ENCODE results near the gene ZC3H12D.

The ZC3H12D gene

DNA sequence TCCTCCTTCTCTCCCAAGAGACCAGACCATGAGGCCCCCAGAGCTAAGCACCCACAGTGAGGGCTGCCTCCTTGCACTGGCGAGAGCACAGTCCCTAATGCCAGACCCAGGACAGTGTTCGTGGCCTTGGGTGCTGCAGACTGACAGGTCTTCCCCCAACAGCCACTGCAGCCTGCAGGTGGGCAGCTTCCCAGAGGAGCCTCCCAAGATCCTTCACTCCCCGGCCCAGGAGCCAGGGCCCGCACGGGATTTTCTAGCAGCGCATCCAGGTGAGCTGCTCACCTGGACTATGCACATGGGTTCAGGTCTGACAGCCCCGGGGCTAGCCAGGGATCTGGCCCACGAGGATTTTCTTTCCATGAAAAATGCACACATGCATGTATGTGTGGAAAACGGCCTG, 43.1 kb downstream of the ZC3H12D start:
- DNase-seq (ENCODE audit: low spot score): no peak

DNA sequence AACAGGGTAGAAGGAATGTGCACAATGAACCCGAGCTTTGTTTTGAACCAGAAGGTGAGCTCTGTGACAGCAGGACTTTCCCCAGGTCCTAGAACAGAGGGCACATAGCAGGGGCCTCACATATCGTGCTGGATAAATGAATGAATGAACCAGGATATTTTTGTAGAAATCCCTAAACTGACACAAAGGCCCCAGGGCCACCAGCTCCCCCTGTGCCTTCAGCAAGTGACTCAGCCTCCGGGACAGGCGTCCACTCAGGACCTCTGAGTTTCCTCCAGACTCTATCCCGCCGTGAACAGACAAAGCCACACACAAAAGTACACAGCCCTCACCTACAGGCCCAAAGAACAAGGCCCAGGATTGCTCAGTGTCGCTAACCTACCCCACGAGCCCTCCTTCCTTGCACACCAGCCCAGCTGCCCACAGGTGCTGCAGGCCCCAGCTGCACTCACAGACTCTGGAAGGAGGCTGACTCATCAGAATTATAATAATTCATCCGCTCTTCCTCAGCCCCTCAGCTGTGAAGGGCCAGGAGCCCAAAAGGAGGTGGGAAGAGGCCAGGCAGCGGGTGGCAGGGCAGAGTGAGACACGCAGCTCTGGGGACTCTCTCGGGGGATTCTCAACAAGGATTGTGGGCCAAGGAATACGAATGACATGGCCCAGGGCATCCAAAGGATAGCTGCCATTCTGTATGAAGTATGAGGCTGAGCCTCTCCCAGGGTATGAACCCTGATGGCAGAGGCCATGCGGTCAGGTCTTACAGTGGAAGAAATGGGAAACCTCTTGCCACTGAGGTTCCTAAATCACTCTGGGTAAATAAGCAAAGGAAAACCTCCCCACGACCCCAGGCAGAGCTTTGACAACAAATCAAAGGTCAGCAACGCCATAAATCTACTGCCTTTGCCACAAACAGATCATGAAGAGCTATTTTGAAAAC, 43.8 kb downstream of the ZC3H12D start:
- DNase-seq (ENCODE audit: low spot score): no peak

- no peak for DNase-seq (ENCODE audit: low spot score)
Observed at GRCh38 chr6:149439626-149440025, 45.2 kb downstream of the ZC3H12D start.

DNA sequence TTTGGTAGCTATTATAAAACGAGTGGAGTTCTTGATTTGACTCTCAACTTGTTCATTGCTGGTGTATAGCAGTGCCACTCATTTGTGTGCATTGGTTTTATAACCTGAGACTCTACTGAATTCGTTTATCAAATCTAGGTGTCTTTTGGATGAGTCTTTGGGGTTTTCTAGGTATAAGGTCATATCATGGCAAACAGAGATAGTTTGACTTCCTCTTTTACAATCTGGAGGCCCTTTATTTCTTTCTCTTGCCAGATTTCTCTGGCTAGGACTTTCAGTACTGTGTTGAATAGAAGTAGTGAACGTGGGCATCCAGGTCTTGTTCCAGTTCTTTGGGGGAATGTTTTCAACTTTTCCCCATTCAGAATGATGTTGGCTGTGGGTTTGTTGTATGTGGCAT, 46.0 kb downstream of the ZC3H12D start:
- DNase-seq (ENCODE audit: low spot score): no peak

- no peak for DNase-seq (ENCODE audit: low spot score)
Observed at GRCh38 chr6:149437212-149437611, 47.6 kb downstream of the ZC3H12D start.

DNA sequence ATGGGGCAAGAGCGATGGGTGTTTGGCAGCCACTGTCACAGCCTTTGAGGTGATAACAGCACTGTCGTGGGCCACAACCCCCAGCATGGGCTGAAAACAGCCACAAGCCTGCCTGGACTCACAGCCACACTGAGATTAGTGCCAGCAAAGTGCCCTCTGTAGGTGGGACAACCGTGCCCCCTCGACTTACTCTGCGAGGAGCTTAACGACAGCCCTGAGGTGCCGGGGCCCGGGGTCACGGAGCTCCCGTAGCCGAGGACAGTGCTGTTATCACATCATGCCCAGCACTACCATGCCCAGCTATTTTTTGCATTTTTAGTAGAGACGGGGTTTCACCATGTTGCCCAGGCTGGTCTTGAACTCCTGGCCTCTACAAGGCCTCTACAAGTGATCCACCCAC, 48.2 kb downstream of the ZC3H12D start:
- no peak for DNase-seq (ENCODE audit: low spot score)

DNA sequence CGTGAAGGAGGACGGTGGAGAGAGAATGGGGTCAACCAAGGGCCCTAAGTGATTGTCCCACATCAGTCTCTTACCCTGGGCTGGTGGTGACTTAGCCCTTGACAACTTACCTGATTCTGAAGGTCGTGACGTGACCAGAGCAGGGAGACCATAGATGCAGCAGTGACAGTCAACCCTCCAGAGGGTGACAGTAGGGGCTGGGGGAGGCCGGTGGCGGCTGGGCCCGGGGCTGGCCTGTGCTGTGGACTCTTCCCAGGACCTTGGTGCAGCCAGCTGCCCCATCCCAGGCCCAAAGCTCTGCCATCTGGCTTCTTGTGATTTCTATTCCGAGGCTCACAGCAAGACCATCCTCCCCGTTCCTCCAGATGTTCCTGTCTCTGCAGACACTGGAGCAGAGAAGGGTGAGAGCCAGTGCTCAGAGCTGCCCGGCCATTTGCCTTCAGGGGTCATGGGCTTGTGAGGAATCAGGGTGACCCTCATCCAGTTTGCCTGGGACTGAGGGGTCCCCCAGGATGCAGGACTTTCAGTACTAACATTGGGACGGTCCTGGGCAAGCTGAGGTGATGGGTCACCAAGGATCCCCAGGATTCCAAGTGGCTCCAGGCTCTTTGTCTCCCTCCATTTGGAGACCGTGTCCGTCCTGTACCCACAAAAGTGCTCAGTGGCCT, 48.8 kb downstream of the ZC3H12D start:
- DNase-seq (ENCODE audit: low spot score): no peak

GRCh38 chr6:149433881-149434280, 50.9 kb downstream of the ZC3H12D start:
- DNase-seq (ENCODE audit: low spot score): no peak

DNA sequence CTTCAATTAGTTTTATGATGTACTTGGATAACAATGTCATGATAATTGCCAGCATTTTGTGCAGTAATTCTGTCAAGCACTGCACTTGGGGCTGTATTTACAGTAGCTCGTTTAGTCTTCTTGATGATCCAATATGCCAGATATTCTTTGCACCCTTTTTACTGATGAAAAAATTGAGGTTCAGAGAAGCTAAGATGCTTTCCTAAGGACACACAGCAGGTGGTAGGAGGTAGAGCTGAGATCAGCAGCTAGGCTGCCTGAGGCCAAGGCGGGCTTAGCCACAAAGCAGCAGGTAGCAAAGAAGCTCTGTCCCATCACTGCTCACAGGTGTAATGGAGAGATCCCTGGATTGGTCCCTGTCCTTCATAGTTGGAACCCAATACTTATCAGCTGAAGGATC, 51.4 kb downstream of the ZC3H12D start:
- DNase-seq (ENCODE audit: low spot score): no peak

DNA sequence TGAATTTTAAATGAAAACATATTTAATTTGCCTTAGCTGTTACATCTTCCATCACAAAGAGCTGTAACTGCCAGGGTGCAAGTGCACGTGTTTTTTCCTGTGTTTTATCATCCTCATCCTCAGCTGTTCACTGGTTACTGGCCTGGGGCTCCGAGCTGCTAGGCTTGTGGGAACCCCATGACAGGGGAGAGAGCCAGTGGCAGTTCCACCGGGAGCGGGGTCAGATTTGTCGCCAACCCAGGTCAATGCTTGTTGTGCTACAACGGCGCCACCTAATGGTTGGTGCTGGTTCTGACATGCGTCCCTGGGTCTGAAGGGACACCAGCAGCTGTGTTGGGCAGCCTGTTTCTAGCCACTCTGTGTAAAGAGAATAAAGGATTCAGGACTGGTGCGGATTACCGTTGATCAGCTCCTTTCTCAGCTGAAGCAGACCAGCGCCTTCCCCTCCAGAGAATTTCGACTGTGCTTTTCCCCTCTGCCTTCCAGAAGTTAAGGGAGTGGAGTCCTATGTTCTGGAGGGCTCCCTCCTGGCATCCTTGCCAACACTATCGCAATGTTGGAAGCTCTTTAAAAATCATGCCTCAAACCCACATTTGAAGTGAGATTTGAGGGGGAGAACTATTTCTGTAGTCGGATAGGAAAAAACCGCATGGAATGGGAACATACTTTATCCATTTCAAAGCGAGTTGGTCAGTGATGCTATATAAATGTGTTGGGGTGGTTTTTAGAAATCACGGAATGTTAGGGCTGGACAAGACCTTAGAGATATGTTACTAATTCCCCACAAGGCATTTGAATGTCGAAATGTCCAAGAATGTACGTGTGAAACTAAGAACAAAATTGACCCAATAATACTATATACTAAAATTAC, 52.7 kb downstream of the ZC3H12D start:
- DNase-seq (ENCODE audit: low spot score): peak; percentile 85

- DNase-seq (ENCODE audit: low spot score): no peak
Observed at GRCh38 chr6:149429427-149430360, 55.1 kb downstream of the ZC3H12D start.

DNA sequence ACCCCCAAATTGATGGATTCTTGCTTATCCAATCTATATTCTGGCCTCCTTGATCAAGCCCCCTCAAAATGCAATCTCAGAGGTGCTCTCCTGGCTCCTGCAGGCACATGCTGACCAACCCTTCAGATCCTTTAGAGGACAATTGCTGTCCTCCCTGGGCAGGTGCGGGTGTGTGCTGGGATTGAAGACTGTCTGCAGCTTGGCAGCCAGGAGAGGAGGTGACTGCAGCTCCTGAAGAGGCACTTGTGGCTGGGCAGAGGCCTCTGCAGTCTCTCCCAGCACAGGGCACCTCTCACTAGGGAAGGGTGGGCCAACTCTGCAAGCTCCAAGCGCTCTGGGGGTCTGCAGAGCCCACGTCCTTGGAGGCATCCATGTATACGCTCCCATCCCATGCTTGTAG, 56.2 kb downstream of the ZC3H12D start:
- DNase-seq (ENCODE audit: low spot score): no peak

GRCh38 chr6:149425754-149426153, 59.1 kb downstream of the ZC3H12D start:
- no peak for DNase-seq (ENCODE audit: low spot score)

GRCh38 chr6:149425224-149425623, 59.6 kb downstream of the ZC3H12D start:
- no peak for DNase-seq (ENCODE audit: low spot score)

- no peak for DNase-seq (ENCODE audit: low spot score)
Observed at GRCh38 chr6:149423964-149424440, 60.8 kb downstream of the ZC3H12D start.

GRCh38 chr6:149422581-149422980, 62.2 kb downstream of the ZC3H12D start:
- DNase-seq (ENCODE audit: low spot score): no peak

- no peak for DNase-seq (ENCODE audit: low spot score)
Observed at GRCh38 chr6:149421132-149421531, 63.7 kb downstream of the ZC3H12D start.

DNA sequence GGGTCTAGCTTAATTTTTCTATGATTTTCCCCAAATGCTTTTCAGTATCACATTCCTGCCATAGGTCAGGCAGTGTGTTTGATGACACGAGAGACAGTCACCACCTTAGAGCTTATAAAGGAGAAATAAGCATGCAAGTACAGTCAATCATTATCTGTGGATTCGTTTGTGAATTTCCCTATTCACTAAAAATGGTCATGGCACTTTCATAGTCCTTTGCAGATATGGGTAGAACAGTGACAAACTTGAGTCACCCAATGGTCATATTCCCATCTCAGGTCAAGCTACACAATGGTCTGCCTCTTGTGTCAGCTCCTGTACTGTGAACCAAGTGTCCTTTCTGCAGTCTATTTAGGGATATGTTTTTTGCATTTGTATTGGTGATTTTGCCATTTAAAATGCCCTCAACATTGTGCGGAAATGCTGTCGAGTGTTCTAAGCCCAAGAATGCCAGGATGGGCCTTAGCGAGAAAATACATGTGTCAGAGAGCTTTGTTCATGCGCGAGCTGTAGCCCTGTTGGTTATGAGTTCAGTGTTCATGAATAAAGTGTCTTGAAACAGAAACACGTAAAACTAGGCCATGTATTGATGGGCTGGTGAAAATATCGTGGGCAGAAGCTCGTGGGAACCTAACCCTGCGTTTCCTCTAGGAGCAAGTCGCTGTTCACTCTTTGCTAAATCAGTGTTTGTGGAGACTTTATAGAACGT, 65.0 kb downstream of the ZC3H12D start:
- DNase-seq (ENCODE audit: low spot score): no peak

DNA sequence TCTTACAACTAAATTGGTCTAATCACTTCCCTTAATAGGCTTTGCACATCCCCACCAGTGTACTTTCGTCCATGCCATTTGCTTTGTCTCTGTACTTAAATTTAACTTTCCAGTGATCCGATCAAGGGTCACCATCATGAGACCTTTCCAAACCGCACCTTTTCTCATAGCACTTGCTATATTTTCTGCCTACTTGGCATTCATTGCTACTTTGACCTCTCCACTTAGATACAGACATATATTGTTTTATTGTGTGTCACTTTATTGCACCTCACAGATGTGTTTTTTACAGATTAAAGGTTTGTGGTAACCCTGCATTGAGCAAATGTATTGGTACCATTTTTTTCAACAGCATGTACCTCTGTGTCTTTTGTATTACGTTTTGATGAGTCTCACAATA, 70.0 kb downstream of the ZC3H12D start:
- no peak for DNase-seq (ENCODE audit: low spot score)

- DNase-seq (ENCODE audit: low spot score): no peak
Observed at GRCh38 chr6:149414009-149414408, 70.8 kb downstream of the ZC3H12D start.

- no peak for DNase-seq (ENCODE audit: low spot score)
Observed at GRCh38 chr6:149410557-149410956, 74.3 kb downstream of the ZC3H12D start.

Data from hepatic stellate cell (primary cell).